GM19099 (cell line): ENCODE measurements around the gene ADAM22.

ENCODE experiments used
- POLR2A ChIP-seq: IDR thresholded peaks from 3 replicates; pipeline ENCODE4 v1.6.1; 2011; ENCODE audit warnings: low read depth; ENCODE audit not compliant: insufficient read length; ENCODE audit errors: extremely low read depth

Gene ADAM22

GRCh38 chr7:88229302-88229995 lies 295.4 kb downstream of the ADAM22 start:
- TF ChIP-seq POLR2A, result no peak

GRCh38 chr7:88230646-88231045 lies 296.6 kb downstream of the ADAM22 start:
- no peak for TF ChIP-seq POLR2A

GRCh38 chr7:88233828-88234227 lies 299.8 kb downstream of the ADAM22 start:
- TF ChIP-seq POLR2A, result no peak

- TF ChIP-seq POLR2A, result no peak
Measured at GRCh38 chr7:88239852-88240251, 305.8 kb downstream of the ADAM22 start.

GRCh38 chr7:88243345-88243909 lies 309.4 kb downstream of the ADAM22 start:
- no peak for TF ChIP-seq POLR2A

- no peak for TF ChIP-seq POLR2A
Measured at GRCh38 chr7:88244258-88244657, 310.2 kb downstream of the ADAM22 start.
